GM19099 (cell line): Measurements from ENCODE around the gene FAM83F.

Source experiments
- POLR2A ChIP-seq: IDR thresholded peaks from 3 replicates; pipeline ENCODE4 v1.6.1; 2011; ENCODE audit warnings: low read depth; ENCODE audit not compliant: insufficient read length; ENCODE audit errors: extremely low read depth

FAM83F gene

GRCh38 chr22:40031766-40032470, 37.2 kb downstream of the FAM83F start:
- no peak for TF ChIP-seq POLR2A

- no peak for TF ChIP-seq POLR2A
Observed at GRCh38 chr22:40033586-40034380, 39.0 kb downstream of the FAM83F start.

- TF ChIP-seq POLR2A = no peak
Observed at GRCh38 chr22:40035351-40035750, 40.6 kb downstream of the FAM83F start.

GRCh38 chr22:40036126-40036525, 41.4 kb downstream of the FAM83F start:
- TF ChIP-seq POLR2A = no peak

- TF ChIP-seq POLR2A = no peak
Observed at GRCh38 chr22:40036591-40037225, 42.0 kb downstream of the FAM83F start.

GRCh38 chr22:40037320-40037719, 42.6 kb downstream of the FAM83F start:
- no peak for TF ChIP-seq POLR2A

- TF ChIP-seq POLR2A = no peak
Observed at GRCh38 chr22:40039482-40040115, 44.8 kb downstream of the FAM83F start.

- no peak for TF ChIP-seq POLR2A
Observed at GRCh38 chr22:40040927-40041326, 46.2 kb downstream of the FAM83F start.

GRCh38 chr22:40041366-40042137, 46.8 kb downstream of the FAM83F start:
- no peak for TF ChIP-seq POLR2A

GRCh38 chr22:40042312-40042711, 47.6 kb downstream of the FAM83F start:
- TF ChIP-seq POLR2A = no peak

- no peak for TF ChIP-seq POLR2A
Observed at GRCh38 chr22:40043081-40043480, 48.3 kb downstream of the FAM83F start.

GRCh38 chr22:40043793-40044101, 49.0 kb downstream of the FAM83F start:
- TF ChIP-seq POLR2A = no peak

GRCh38 chr22:40044102-40044869, 49.5 kb downstream of the FAM83F start:
- TF ChIP-seq POLR2A = peak; percentile 80
